ENCODE data around the gene ZNF521.

DNA sequence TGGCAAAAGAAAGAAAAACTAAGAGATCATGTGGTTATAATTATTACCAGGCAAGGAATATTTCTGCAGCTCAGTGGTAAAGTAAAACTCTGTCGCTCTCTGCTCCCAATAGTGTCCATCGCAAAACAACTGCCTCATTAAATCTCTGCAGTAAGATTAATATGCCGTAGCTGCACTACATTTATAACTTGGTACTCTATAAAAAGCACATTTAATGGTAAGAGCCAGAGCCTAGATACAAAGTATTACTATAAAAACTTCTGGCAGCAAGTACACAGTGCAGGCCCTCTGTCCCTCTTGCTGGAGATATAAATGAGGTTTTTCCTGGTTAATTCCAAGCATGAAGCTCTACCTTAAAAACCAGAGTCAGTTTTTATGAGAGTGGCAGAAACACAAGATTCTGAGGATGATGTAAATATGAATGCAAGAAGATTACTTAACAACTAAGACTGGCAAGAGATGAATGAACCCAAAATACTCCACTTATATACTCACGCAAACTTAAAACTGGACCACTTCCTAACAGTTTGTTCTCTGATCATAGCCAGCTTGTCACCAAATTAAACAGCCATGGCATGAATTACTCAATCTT is 25.5 kb downstream of the ZNF521 start:
- TF ChIP-seq ZNF274 (IDR thresholded peaks at IDR 0.05; ENCODE audit: low read depth, low read length) (no peak), YY1 (IDR thresholded peaks at IDR 0.05; ENCODE audit: insufficient read depth, insufficient read length) (no peak)
